HG03103 (cell line): ENCODE data around the gene TEX2.

ENCODE experiments used
- ATAC-seq: cut with Tn5 transposase; IDR thresholded peaks from one replicate; pipeline ENCODE4 v1.9.1; 2021; ENCODE audit warnings: low read depth; ENCODE audit not compliant: unreplicated experiment

Gene TEX2

GRCh38 chr17:64269687-64270649, 6.9 kb upstream of the TEX2 start:
- no peak for ATAC-seq

GRCh38 chr17:64264891-64265290, 1.8 kb upstream of the TEX2 start:
- ATAC-seq, result no peak

- peak; percentile 28 for ATAC-seq
These were observed 661 bp downstream of the TEX2 start for GRCh38 chr17:64262198-64262999.

- no peak for ATAC-seq
These were observed 1.5 kb downstream of the TEX2 start for GRCh38 chr17:64261417-64262145.

GRCh38 chr17:64260886-64261285, 2.2 kb downstream of the TEX2 start:
- no peak for ATAC-seq

GRCh38 chr17:64259922-64260321, 3.1 kb downstream of the TEX2 start:
- ATAC-seq, result no peak

- ATAC-seq, result no peak
These were observed 3.6 kb downstream of the TEX2 start for GRCh38 chr17:64259426-64259825.

- no peak for ATAC-seq
These were observed 5.9 kb downstream of the TEX2 start for GRCh38 chr17:64256913-64257807.

- no peak for ATAC-seq
These were observed 7.3 kb downstream of the TEX2 start for GRCh38 chr17:64255764-64256163.

GRCh38 chr17:64254755-64255154, 8.3 kb downstream of the TEX2 start:
- no peak for ATAC-seq

- no peak for ATAC-seq
These were observed 9.6 kb downstream of the TEX2 start for GRCh38 chr17:64253470-64253869.

- ATAC-seq, result no peak
These were observed 10.2 kb downstream of the TEX2 start for GRCh38 chr17:64252831-64253230.

- ATAC-seq, result no peak
These were observed 12.7 kb downstream of the TEX2 start for GRCh38 chr17:64250233-64250835.

GRCh38 chr17:64247836-64248235, 15.2 kb downstream of the TEX2 start:
- ATAC-seq, result no peak

- no peak for ATAC-seq
These were observed 17.6 kb downstream of the TEX2 start for GRCh38 chr17:64245218-64246145.

- ATAC-seq, result no peak
These were observed 18.9 kb downstream of the TEX2 start for GRCh38 chr17:64244165-64244564.

- ATAC-seq, result no peak
These were observed 19.7 kb downstream of the TEX2 start for GRCh38 chr17:64243340-64243739.

- ATAC-seq, result no peak
These were observed 20.4 kb downstream of the TEX2 start for GRCh38 chr17:64242633-64243032.
